Mesothelial cell of epicardium (in vitro differentiated cells): ENCODE results near the gene CPTP. TPM values are rescaled to one million over a fixed set of nuclear protein-coding genes. Genes with fewer than 3 reads are reported as not detected.

Source experiments
- DNase-seq, 2 experiments: peaks; one replicate each; pipeline ENCODE4 v3.0.0; 2021; ENCODE audit warnings: low spot score in 2 of 2; ENCODE audit not compliant: unreplicated experiment in 2 of 2
- H3K27ac Mint-ChIP-seq: 2 replicates; pipeline ENCODE4 v1.8.0; 2021; ENCODE audit warnings: mixed read lengths
- H3K27me3 Mint-ChIP-seq: 2 replicates; pipeline ENCODE4 v1.8.0; 2021; ENCODE audit warnings: low read depth, mixed read lengths
- H3K36me3 Mint-ChIP-seq: 2 replicates; pipeline ENCODE4 v1.8.0; 2021; ENCODE audit warnings: mixed read lengths
- H3K4me1 Mint-ChIP-seq: 2 replicates; pipeline ENCODE4 v1.8.0; 2021; ENCODE audit warnings: mixed read lengths
- H3K4me3 Mint-ChIP-seq: 2 replicates; pipeline ENCODE4 v1.8.0; 2021; ENCODE audit warnings: mild to moderate bottlenecking, moderate library complexity, mixed read lengths
- H3K9me3 Mint-ChIP-seq: 2 replicates; pipeline ENCODE4 v1.8.0; 2021; ENCODE audit warnings: mixed read lengths
- microRNA-seq: library from miRNA; unstranded; fragments of <30 nt; microRNA quantifications from one replicate; pipeline ENCODE4 v1.2.0, GENCODE V29; 2021; ENCODE audit warnings: inconsistent platforms, mixed read lengths
- total RNA-seq: library from RNA; stranded (reverse); gene quantifications from 3 replicates; pipeline ENCODE4 v1.2.1, GENCODE V29; 2021
- TF ChIP-seq, protein P1 (sequence below): fragments of 200-600 bp; sonication (generic); IDR thresholded peaks from one replicate; pipeline ENCODE4 v1.5.0; 2021; ENCODE audit warnings: antibody characterized with exemption; ENCODE audit not compliant: unreplicated experiment

The CPTP gene
- total RNA-seq, 1 donor from 2014 or later = 17.8 TPM

DNA sequence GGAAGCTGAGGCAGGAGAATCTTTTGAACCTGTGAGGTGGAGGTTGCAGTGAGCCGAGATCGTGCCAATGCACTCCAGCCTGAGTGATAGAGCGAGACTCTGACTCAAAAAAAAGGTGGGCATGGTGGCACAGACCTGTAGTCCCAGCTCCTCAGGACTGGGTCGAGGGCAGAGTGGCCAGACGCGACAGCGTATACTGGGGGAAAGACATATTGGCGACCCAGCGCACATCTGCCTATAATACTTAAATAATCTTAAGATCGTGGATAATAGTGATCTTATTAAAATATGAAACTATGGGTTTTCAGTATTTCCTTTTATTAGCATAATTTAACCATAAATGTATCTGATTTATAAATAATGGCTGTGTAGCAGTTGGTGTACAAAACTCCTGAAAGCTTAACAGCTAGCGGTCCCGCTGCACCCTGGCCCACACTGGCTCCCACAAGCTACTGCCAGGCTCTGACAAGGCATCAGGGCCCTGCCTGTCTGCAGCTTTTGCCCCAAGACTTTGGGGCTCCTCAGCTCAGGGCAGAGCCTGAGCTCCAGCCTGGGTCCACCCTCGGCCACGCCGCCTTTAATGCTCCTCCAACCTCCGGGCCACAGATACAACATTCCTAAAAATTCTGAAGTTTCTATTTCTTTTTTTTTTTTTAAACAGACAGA, 53.1 kb downstream of the CPTP start:
- Mint-ChIP-seq H3K27me3 (no peaks in the 10 kb centered on the region), H3K27ac (no peak overlapping the region), H3K4me1 (peaks cover 12% of the 10 kb centered on the region), H3K9me3 (no peaks in the 10 kb centered on the region), H3K4me3 (no peak overlapping the region), H3K36me3 (no peaks in the 10 kb centered on the region)
- TF ChIP-seq, protein P1, sequence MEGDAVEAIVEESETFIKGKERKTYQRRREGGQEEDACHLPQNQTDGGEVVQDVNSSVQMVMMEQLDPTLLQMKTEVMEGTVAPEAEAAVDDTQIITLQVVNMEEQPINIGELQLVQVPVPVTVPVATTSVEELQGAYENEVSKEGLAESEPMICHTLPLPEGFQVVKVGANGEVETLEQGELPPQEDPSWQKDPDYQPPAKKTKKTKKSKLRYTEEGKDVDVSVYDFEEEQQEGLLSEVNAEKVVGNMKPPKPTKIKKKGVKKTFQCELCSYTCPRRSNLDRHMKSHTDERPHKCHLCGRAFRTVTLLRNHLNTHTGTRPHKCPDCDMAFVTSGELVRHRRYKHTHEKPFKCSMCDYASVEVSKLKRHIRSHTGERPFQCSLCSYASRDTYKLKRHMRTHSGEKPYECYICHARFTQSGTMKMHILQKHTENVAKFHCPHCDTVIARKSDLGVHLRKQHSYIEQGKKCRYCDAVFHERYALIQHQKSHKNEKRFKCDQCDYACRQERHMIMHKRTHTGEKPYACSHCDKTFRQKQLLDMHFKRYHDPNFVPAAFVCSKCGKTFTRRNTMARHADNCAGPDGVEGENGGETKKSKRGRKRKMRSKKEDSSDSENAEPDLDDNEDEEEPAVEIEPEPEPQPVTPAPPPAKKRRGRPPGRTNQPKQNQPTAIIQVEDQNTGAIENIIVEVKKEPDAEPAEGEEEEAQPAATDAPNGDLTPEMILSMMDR = no peak
- DNase-seq = no peak

Small RNA genes within 50 kb of the gene (microRNA-seq; reads per million reads assigned to microRNA genes)
- gene MIR6726 (5.9 reads per million, percentile 23 among the genes with 10 or more reads in this experiment), gene MIR6727 (not detected), gene MIR6808 (1.2 reads per million)

Other genes with a start within 250 kb of the CPTP start
- 28.4 to 32.8 TPM (median 31.8 TPM) in 3 replicates for gene C1orf159, start 208.7 kb upstream of the CPTP start, total RNA-seq
- gene TTLL10, start 150.9 kb upstream of the CPTP start, total RNA-seq = 0.32 to 0.47 TPM in 2 of 3 replicates, not detected in the other
- gene TNFRSF18, start 118.2 kb upstream of the CPTP start, total RNA-seq = 0.51 to 1.2 TPM (median 0.93 TPM) in 3 replicates
- 0.18 to 0.34 TPM (median 0.29 TPM) in 3 replicates for gene TNFRSF4, start 110.6 kb upstream of the CPTP start, total RNA-seq
- 103 to 110 TPM (median 108 TPM) in 3 replicates for gene SDF4, start 92.8 kb upstream of the CPTP start, total RNA-seq
- gene B3GALT6, start 92.6 kb upstream of the CPTP start, total RNA-seq = 32.1 to 34.1 TPM (median 33.4 TPM) in 3 replicates
- gene C1QTNF12, start 78.1 kb upstream of the CPTP start, total RNA-seq = 10.2 to 12.2 TPM (median 10.4 TPM) in 3 replicates
- gene UBE2J2, start 50.9 kb upstream of the CPTP start, total RNA-seq = 67.3 to 76.6 TPM (median 75.7 TPM) in 3 replicates
- 16.0 to 17.5 TPM (median 16.8 TPM) in 3 replicates for gene SCNN1D, start 44.4 kb upstream of the CPTP start, total RNA-seq
- 85.5 to 97.3 TPM (median 91.0 TPM) in 3 replicates for gene ACAP3, start 16.9 kb upstream of the CPTP start, total RNA-seq
- gene PUSL1, start 16.2 kb upstream of the CPTP start, total RNA-seq = 12.7 to 14.5 TPM (median 14.2 TPM) in 3 replicates
- 163 to 165 TPM (median 165 TPM) in 3 replicates for gene INTS11, start 142 bp upstream of the CPTP start, total RNA-seq
- 0.98 to 1.0 TPM (median 1.00 TPM) in 3 replicates for gene TAS1R3, start 6.5 kb downstream of the CPTP start, total RNA-seq
- 54.5 to 58.5 TPM (median 54.7 TPM) in 3 replicates for gene DVL1, start 24.6 kb downstream of the CPTP start, total RNA-seq
- gene MXRA8, start 33.8 kb downstream of the CPTP start, total RNA-seq = 157 to 163 TPM (median 161 TPM) in 3 replicates
- 75.5 to 78.6 TPM (median 78.3 TPM) in 3 replicates for gene AURKAIP1, start 50.4 kb downstream of the CPTP start, total RNA-seq
- 396 to 423 TPM (median 405 TPM) in 3 replicates for gene CCNL2, start 74.5 kb downstream of the CPTP start, total RNA-seq
- gene MRPL20, start 82.5 kb downstream of the CPTP start, total RNA-seq = 87.9 to 98.2 TPM (median 94.7 TPM) in 3 replicates
- 10.9 to 12.3 TPM (median 11.3 TPM) in 3 replicates for gene ANKRD65, start 96.5 kb downstream of the CPTP start, total RNA-seq
- 57.0 to 59.1 TPM (median 57.7 TPM) in 3 replicates for gene VWA1, start 110.9 kb downstream of the CPTP start, total RNA-seq
- gene ATAD3C, start 124.9 kb downstream of the CPTP start, total RNA-seq = 2.2 to 3.9 TPM (median 2.9 TPM) in 3 replicates
- 38.5 to 43.6 TPM (median 39.2 TPM) in 3 replicates for gene ATAD3B, start 147.0 kb downstream of the CPTP start, total RNA-seq
- 31.8 to 35.4 TPM (median 35.3 TPM) in 3 replicates for gene ATAD3A, start 187.4 kb downstream of the CPTP start, total RNA-seq
- gene TMEM240, start 215.8 kb downstream of the CPTP start, total RNA-seq = 16.7 to 18.3 TPM (median 17.3 TPM) in 3 replicates